ENCODE measurements around the gene TNP2.

GRCh38 chr16:11272921-11273720, 4.0 kb upstream of the TNP2 start, which contains the start of gene PRM3:
- TF ChIP-seq CTCF (IDR thresholded peaks at IDR 0.05; ENCODE audit: low read depth, low read length, poor library complexity, severe bottlenecking) (no peak), EZH2phosphoT487 (IDR thresholded peaks at IDR 0.05; ENCODE audit: borderline replicate concordance, low read length) (no peak)
